ENCODE measurements around the gene CIDEC. TPM values are rescaled to one million over a fixed set of nuclear protein-coding genes. Genes with fewer than 3 reads are reported as not detected.

CIDEC gene
- total RNA-seq, 1 donor from 2014 or later, result not detected

- DNase-seq (no peak), ATAC-seq (peak; percentile 53)
- no peak for TF ChIP-seq CTCF (IDR thresholded peaks at IDR 0.05)
- Histone ChIP-seq H3K4me3 (no peak overlapping the region), H3K36me3 (peaks cover 5% of the 10 kb centered on the region), H3K4me1 (no peaks in the 10 kb centered on the region), H3K27me3 (no peaks in the 10 kb centered on the region), H3K27ac (no peak overlapping the region), H3K9me3 (no peaks in the 10 kb centered on the region)
- intact Hi-C loops (cut with DNase I), result no loop called here
Measured at GRCh38 chr3:9817436-9817835, 62.6 kb downstream of the CIDEC start.

Other genes with a start within 250 kb of the CIDEC start
- 49.2 TPM for gene MTMR14, start 230.7 kb downstream of the CIDEC start, total RNA-seq
- 0.90 TPM for gene CPNE9, start 176.4 kb downstream of the CIDEC start, total RNA-seq
- 23.7 TPM for gene BRPF1, start 148.5 kb downstream of the CIDEC start, total RNA-seq
- gene OGG1, start 130.3 kb downstream of the CIDEC start, total RNA-seq, result 17.2 TPM
- gene CAMK1, start 110.3 kb downstream of the CIDEC start, total RNA-seq, result 35.7 TPM
- 55.8 TPM for gene TADA3, start 87.8 kb downstream of the CIDEC start, total RNA-seq
- 148 TPM for gene ARPC4, start 87.2 kb downstream of the CIDEC start, total RNA-seq
- 37.3 TPM for gene TTLL3, start 70.0 kb downstream of the CIDEC start, total RNA-seq
- gene RPUSD3, start 36.2 kb downstream of the CIDEC start, total RNA-seq, result 27.7 TPM
- 28.7 TPM for gene JAGN1, start 10.4 kb upstream of the CIDEC start, total RNA-seq
- gene IL17RE, start 22.6 kb upstream of the CIDEC start, total RNA-seq, result 22.6 TPM
- 26.9 TPM for gene IL17RC, start 36.8 kb upstream of the CIDEC start, total RNA-seq
- gene CRELD1, start 53.6 kb upstream of the CIDEC start, total RNA-seq, result 51.4 TPM
- 1.4 TPM for gene PRRT3, start 72.2 kb upstream of the CIDEC start, total RNA-seq
- 79.4 TPM for gene EMC3, start 106.6 kb upstream of the CIDEC start, total RNA-seq
- 5.3 TPM for gene FANCD2, start 146.2 kb upstream of the CIDEC start, total RNA-seq
- gene FANCD2OS, start 228.0 kb upstream of the CIDEC start, total RNA-seq, result not detected
- 112 TPM for gene BRK1, start 235.4 kb upstream of the CIDEC start, total RNA-seq